KBM-7 (cell line): ENCODE data around the gene SUV39H2.
"Not testable (repeated sequence)": the region's sequence is repeated elsewhere in the genome, so short reads cannot be mapped to it uniquely, and the experiment has no call there.

Source experiments
- DNase-seq: peaks from one replicate; pipeline ENCODE4 v3.0.0-alpha.2; 2015
- in situ Hi-C: fragments of 300-500 bp; cut with MboI; formaldehyde crosslinking; loops from 2 replicates; pipeline ENCODE4 v1.14.3; 2020; ENCODE audit warnings: low sequenced_read_pairs, low pct_unique_long_range_greater_than_20kb, mixed read lengths

Gene SUV39H2

DNA sequence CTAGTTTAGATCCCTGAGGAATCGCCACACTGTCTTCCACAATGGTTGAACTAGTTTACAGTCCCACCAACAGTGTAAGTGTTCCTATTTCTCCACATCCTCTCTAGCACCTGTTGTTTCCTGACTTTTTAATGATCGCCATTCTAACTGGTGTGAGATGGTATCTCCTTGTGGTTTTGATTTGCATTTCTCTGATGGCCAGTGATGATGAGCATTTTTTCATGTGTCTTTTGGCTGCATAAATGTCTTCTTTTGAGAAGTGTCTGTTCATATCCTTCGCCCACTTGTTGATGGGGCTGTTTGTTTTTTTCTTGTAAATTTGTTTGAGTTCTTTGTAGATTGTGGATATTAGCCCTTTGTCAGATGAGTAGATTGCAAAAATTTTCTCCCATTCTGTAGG is 13.8 kb upstream of the SUV39H2 start:
- in situ Hi-C loops, DNase-seq: not testable (repeated sequence)

DNA sequence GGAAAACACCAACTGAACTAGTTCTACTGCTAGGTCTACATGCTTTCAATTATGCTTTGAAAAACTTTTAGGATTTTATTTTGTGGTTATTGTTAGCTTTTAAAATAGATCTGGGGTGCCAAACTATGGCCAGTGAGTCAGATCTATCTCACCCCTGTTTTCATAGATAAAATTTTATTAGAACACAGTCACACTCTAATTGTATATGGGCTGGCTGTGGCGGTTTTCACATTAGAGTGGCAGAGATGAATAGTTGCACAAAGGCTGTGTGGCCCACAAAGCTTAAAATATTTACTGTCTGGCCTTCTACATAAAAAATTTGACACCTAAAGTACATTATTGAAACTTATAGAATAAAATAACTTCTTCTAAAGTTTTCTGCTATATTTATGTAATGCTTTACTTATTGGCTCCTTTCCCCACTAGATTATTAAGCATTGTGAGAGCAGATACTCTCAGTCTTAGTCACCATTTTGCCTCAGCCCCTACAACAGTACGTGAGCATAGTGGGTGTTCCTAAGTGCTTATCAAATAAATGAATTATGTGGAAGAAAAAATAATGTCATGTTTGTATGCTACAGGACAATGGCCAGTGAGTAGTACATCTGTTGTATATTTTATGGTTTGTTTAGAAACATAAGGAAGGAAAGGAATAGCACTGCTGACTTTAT is 5.4 kb upstream of the SUV39H2 start:
- in situ Hi-C loops: no loop called here
- no peak for DNase-seq

DNA sequence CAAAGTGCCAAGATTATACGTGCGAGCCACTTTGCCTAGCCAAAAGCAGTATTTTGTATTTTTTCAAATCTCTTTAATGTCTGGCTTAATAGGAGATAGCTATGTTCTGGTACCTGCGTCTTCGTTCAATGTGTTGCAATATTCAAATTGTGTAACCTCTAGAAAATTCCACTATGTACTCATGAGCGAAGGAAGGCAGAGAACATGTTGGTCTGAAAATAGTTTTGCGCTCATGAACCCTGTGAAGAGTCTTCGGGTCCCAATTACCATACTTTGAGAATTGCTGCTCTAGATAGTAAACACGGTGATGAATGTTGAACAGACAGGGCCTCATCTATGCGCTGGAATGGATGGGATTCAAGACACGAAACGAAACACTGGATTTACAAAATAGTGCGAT is 2.7 kb upstream of the SUV39H2 start:
- in situ Hi-C loops: no loop called here
- DNase-seq: no peak

DNA sequence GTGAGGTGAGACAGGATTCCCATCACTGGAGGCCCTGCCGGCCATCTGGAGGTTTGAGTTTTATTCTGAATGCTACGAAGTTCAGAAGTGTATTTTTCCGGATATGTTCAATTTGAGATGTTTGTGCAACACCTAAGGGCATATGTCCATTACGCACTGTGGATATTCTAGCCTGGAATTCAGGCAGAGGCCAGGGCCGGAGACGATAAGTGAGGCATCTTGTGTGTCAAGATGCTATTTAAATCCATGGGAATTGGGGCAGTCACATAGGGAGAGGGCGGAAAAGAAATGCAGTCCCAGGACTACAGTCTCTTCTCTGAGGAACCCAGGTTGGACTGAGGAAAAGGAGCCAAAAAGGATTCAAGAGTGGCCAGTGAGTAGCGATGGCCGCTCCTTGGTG is 1.9 kb upstream of the SUV39H2 start:
- in situ Hi-C loops: no loop called here
- no peak for DNase-seq

DNA sequence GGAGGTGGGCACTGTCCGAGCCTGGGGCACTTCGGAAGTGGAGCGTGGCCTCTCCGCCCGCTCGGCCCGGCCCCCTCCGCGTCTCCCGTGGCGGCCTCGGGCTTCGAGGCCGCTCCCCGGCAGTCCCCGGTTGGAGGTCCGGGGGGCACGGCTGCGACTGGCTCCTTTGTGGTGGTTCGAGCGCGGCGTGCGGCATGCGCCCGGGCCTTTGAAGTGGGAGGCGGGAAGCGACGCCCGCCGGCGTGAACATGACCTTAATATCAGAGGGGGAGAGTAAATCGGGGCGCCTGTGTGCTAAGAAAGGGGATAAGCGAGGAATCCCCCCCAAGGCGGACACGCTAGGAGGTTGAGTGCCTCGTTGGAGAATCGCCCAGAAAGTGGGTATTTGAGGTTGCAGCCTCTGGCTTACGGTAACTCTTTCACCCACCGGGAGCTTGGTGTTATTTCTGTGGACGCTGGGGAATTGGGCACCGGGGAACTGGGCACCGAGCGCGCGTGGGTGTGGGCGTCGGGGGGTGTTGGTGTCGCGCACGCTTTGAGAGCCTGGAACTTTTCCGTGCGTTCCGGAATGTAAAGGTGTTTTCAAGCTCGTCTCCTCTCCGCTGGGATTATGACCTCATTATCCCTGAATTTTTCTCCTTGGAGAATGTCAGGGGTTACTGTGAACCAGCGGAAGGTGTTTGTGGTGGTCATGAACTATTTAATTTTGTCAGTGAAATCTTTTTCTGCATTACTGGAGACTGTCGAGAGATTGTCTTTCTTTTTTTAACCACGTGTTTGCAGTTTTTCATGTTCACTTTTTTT is 660 bp downstream of the SUV39H2 start:
- in situ Hi-C loops: no loop called here
- DNase-seq: peak; percentile 28

DNA sequence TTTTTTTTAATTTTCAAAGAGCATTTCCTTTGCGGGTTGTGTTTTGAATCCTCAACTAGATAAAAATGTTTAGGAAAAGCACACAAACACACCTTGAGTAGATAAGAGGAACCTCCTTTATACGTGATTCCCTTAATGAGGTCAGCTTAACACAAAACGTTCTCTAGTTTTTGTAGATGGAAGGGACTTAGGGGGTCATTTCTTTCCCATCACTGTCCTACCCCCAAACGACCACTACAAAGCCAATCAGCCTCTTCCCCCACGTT is 1.2 kb downstream of the SUV39H2 start:
- peak; percentile 36 for DNase-seq
- in situ Hi-C loops: no loop called here

DNA sequence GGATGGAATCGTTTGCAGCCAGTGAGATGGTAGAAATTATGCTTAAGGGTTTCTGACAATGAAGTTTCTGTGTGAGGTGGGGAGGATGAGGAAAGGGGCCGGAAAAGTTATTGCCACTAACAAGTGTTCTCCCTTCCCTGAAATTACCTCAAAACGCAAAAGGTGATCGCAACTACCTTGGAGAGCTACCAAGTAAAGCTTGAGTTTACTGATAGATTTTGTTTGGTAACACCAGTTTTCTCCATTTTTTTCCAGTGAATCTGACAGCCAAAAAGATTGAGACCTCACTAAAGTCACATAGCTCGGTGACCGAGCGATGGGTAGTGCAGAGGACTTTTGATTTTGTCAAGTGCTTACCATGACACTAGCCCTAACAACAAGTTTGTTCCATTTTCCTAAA is 1.6 kb downstream of the SUV39H2 start:
- in situ Hi-C loops: no loop called here
- DNase-seq: no peak

DNA sequence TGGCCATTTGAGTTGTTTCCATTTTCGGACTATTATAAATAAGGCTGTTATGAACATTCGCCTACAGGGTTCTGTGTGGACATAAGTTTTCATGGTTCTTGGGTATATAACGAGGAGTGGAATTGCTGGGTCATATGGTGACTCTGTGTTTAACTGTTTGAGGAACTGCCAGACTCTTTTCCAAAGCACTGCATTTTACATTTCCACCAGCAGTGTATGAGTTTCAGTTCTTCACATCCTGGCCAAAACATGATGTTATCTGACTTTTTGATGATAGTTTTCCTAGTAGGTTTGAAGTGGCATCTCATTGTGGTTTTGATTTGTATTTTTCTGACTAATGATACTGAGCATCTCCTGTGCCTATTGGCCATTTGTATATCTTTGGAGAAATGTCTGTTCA is 5.4 kb downstream of the SUV39H2 start:
- peak; percentile 28 for DNase-seq
- in situ Hi-C loops: no loop called here

DNA sequence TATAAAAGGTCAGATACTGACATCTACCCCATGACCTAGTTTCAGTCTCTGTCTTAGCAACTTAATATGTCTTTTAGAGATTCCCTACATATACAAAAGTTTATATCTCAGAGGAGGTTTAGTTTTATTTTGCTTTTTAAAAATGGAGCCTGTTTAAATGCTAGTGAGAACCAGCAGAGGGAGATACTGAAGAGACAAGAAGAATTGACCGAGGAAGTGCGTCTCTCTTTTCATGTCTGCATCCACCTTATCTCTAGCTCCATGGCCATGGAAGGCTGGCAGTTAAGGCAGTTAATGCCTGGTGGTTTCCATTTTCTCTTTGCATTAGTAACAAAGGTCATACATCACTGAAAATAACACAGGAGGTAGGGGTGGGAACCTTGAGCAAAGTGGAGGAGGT is 10.7 kb downstream of the SUV39H2 start:
- peak; percentile 36 for DNase-seq
- in situ Hi-C loops: no loop called here

DNA sequence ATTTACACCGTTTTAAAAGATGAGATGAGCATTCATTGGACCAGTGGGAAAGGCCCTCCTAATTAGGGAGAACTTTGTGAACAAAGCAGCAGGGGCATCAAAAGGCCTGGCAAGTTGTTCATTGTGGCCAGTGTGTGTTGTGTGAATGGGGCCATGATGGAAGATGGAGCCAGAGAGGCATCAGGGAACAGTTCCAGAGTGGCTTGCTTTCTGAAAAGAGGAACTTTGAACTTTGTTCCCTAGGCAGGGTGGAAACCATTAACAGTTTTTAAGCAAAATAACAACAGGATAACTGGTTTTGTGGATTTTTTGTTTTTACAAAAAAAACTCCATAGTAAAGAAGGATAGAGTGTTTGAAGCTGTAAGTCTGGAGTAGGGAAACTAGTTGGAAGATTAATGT is 12.5 kb downstream of the SUV39H2 start:
- in situ Hi-C loops: no loop called here
- DNase-seq: peak; percentile 21

DNA sequence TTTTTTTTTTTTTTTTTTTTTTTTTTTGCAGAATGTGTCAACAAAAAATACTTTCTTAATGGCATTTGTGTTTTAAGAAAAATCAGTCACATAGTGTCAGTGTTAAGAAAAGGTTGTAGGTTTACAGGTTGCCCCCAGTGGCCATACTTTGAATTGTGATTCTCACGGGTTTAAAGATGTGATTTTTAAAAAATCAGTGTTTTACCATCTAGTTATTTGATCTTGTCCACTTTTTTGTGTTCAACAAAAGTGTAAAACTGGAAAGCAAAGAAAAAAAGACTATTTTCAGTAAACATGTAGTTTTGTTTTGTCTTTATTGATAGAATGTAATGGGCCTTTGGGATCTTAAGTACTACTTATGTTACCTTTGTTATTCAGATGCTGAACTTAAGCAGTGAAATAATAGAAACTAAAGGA is 25.7 kb downstream of the SUV39H2 start:
- DNase-seq: peak; percentile 63

DNA sequence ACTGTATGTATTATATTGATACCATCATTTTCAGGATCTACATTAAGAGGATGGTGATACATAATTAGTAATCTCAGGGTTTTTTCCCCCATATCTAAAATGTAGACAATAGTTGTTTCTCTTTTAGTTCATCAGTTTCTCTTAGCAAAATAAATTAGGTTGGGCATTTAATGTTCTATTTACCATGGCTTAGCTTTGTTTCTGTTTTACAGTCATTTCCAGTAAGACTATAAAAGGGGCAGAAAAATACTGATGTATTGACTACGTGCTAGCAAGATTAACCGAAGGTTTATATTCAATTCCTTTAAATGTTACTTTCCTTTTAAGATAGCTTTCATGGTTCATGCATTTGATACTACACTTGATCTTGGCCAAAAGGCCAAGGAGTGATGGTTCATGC is 26.2 kb downstream of the SUV39H2 start:
- in situ Hi-C loops: no loop called here
- DNase-seq: no peak

More for the DNA sequence above, 25.7 kb downstream of the SUV39H2 start:
- in situ Hi-C loops: no loop called here

DNA sequence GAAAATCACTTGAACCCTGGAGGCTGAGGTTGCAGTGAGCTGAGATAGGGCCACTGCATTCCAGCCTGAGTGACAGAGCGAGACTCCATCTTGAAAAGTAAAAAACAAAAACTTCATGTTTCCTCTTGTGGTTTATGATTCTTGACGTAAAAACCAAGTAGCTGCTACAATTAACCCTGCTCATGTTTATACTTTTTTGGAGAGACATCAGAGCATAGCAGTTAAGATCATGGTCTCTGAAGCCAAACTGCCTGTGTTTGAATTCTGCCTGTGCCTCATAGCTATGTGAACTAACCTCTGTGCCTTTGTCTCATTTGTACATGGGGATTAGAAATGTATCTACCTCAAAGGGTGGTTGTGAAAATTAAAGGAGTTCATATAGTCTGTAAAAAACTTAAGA is 27.2 kb downstream of the SUV39H2 start:
- in situ Hi-C loops: no loop called here
- no peak for DNase-seq

DNA sequence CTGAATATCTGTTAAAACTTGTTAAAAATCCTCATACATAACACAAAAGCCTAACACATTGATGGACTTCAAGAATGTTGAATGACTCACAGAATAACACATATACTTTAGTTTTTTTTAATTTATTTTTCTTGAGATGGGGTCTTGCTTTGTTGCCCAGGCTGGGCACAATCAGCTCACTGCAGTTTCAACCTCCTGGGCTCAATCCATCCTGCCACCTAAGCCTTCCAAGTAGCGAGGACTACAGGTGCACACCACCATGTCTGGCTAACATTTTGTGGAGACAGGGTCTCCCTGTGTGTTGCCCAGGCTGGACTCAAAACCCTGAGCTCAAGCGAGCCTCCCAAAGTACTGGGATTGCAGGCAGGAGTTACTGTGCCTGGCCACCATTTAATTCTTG is 28.1 kb downstream of the SUV39H2 start:
- in situ Hi-C loops: no loop called here
- no peak for DNase-seq

DNA sequence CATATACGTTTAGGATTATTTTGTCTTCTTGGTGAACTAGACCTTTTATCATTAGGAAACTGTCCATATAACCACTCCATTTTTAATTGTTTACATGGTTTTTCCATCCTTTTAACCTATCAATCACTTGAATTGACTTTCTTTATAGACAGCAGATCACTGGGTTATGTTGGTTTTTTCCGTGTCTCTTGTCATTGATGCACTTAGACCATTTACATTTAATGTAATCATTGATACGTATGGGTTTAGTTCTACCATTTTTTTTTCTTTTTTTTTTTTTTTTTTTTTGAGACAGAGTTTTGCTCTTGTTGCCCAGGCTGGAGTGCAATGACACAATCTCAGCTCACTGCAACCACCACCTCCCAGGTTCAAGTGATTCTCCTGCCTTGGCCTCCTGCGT is 28.9 kb downstream of the SUV39H2 start:
- in situ Hi-C loops, DNase-seq: not testable (repeated sequence)

DNA sequence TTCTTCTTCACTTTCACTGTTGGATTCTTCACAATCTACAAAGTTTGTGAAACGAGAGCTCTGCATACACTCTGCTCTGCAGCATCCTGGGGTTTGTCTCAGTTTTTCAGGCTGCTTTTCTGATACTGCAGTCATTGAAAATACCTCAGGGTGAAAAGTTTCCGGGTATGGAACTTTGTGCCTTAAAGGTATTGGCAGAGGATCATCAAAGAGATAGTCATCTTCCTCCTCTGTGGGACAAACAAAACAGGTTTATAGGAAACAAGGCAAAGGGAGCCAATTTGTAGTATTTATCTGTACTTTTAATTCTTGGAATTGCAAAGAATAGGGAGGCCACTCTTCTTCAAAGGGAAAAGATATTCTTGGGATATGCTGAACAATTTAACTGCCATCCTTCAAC is 30.4 kb downstream of the SUV39H2 start:
- DNase-seq: no peak
- in situ Hi-C loops: no loop called here

DNA sequence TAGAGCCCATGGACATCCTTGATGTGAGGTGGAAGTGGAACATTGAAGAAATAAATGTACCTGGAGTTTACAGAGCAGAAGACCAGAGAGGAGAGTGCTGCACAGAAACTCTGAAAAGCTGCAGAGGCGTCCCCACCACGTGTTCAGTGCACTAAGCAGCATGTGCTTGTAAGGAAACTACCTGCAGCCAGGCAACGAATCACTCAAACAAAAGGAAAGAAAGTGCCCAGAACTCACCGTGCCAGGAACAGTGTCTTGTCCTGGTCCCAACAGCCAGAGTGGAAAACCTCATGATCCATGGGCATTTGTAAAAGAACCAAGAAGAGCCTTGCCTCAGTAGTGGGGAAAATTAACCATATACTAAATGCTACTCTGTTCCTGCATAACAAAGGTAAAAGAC is 32.3 kb downstream of the SUV39H2 start:
- in situ Hi-C loops: no loop called here
- no peak for DNase-seq

DNA sequence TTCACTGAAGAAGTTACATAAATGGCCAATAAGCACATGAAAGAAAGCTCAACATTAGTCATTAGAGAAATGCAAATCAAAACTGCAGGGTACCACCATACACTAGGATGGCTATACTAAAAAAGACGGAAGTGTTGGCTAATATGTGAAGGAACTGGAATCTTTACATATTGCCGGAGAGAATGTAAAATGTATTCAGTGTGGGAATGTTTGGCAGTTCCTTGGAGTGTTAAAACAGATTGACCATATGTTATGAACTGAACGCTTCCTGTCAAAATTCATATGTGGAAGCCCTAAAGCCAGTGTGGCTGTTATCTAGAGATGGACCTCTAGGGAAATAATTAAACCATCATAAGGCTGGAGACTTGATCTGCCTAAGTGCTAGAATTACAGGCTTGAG is 33.1 kb downstream of the SUV39H2 start:
- DNase-seq: no peak
- in situ Hi-C loops: no loop called here

DNA sequence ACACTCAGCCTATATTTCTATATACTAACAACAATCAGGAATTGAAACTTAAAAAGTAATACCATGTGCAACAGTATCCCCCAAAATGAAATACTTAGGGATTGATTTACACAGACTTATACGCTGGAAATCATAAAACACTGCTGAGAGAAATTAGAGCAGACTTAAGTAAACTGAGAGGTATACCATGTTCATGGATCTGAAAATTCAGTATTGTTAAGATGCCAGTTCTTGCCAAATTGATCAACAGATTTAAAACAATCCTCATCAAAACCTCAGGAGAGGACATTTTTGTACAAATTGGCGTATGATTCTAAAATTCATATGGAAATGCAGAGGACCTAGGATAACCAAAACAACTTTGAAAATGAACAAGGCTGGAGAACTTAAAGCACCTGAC is 37.9 kb downstream of the SUV39H2 start:
- in situ Hi-C loops: no loop called here
- DNase-seq: no peak

DNA sequence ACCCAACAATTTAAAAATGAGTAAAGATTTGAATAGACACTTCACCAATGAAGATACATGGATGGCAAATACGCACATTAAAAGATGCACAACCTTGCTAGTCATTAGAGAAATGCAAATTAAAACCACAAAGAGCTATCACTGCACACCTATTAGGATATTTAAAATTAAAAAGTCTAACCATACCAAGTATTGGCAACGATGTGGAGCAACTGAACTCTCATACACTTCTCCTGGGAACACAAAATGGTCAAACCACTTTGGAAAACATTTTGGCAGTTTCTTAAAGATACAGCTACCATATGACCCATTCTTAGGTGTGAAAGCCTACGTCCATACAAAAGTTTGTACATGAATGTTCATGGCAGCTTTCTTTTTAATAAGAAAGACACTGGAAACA is 39.2 kb downstream of the SUV39H2 start:
- in situ Hi-C loops: no loop called here
- no peak for DNase-seq

DNA sequence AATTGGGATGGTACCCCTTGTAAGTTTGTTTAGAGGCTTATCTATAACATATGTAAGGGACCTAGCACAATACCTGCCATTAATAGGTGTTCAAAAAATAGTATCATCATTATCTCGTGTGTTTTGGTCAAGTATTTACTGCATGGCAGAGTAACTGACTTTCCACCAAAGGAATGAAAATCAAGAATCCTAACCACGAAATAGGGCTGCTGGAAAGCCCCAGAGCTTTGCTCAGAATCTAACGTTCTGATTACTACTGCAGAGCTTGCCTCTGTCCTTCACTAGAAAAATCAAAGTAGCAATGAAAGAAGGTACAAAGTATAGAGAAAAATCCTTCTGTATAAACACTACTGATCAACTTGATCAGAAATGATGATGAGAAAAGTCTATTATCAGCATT is 40.3 kb downstream of the SUV39H2 start:
- DNase-seq: no peak
- in situ Hi-C loops: no loop called here
